ENCODE measurements around the gene SSBP4.

DNA sequence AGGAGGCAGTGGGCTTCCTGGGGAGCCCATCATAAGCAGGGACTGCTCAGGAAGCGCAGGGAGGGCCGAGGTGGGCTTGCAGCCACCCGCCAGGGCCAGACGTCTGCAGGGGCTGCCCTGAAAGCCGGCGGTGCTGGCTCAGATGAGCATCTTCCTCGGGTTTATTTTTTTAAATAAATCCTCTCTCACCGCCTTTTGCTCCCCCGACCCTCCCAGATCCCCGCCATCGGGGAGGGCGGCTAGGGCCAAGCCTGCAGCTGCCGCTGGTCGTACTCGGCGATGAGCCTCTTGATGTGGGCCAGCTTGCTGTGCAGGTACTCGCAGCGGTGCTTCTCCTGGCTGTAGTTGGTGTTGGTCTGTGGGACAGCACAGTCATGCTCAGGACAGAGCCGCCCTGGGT is 25.3 kb downstream of the SSBP4 start:
- TF ChIP-seq EZH2 (IDR thresholded peaks at IDR 0.05; ENCODE audit: borderline replicate concordance, insufficient read depth, low read depth, low read length, poor library complexity, severe bottlenecking) = no peak
- TF ChIP-seq, protein P1, sequence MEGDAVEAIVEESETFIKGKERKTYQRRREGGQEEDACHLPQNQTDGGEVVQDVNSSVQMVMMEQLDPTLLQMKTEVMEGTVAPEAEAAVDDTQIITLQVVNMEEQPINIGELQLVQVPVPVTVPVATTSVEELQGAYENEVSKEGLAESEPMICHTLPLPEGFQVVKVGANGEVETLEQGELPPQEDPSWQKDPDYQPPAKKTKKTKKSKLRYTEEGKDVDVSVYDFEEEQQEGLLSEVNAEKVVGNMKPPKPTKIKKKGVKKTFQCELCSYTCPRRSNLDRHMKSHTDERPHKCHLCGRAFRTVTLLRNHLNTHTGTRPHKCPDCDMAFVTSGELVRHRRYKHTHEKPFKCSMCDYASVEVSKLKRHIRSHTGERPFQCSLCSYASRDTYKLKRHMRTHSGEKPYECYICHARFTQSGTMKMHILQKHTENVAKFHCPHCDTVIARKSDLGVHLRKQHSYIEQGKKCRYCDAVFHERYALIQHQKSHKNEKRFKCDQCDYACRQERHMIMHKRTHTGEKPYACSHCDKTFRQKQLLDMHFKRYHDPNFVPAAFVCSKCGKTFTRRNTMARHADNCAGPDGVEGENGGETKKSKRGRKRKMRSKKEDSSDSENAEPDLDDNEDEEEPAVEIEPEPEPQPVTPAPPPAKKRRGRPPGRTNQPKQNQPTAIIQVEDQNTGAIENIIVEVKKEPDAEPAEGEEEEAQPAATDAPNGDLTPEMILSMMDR (IDR thresholded peaks at IDR 0.05) = no peak
